ENCODE results near the gene ANKRD12. TPM values are rescaled to one million over a fixed set of nuclear protein-coding genes. Genes with fewer than 3 reads are reported as not detected.
A peak's percentile ranks its signal among the peaks of the same experiment; 100 is the strongest.

The ANKRD12 gene
- total and polyA plus RNA-seq, 7 donors: 5.1 to 132 (median 88.5) TPM

- Histone ChIP-seq H3K9me3 (no peaks in the 10 kb centered on the region), H3K4me1 (peaks cover 0 to 34% (median 19%) of the 10 kb centered on the region in 4 donors), H3K27ac (peak overlapping the region; percentile 96 to 99 (median 97)), H3K27me3 (no peaks in the 10 kb centered on the region), H3K4me3 (peak overlapping the region; percentile 76 to 98 (median 94)), H3K36me3 (peaks cover 0 to 24% (median 11%) of the 10 kb centered on the region in 4 donors)
- 4 to 6% methylated on average over 55 of the region's 55 CpGs for WGBS, 2 donors
- DNase-seq: peak; percentile 75
- TF ChIP-seq CTCF (IDR thresholded peaks at IDR 0.05): peak in 1 of 4 experiments; percentile 9
- TF ChIP-seq POLR2AphosphoS5 (IDR thresholded peaks at IDR 0.05): no peak
- intact Hi-C loops (cut with DNase I): loop anchor here (2.0 to 5.0 kb wide), 4 partner anchors 140 to 263 kb away; partner anchors contain the start of genes ANKRD12 and RALBP1
Observed at GRCh38 chr18:9334973-9335696, 198.6 kb downstream of the ANKRD12 start.

Small RNAs within 50 kb of the gene (small RNA-seq; reads per million reads assigned to genes)
- gene RF00019: 0 reads per million in 3 donors

Other genes starting within 250 kb of the ANKRD12 start
- 100 to 1,000 TPM in 3 of 4 donors, 10 to 100 TPM in 1; 81.3 to 131 (median 115) TPM for gene NDUFV2, start 34.1 kb upstream of the ANKRD12 start, total RNA-seq
- gene NDUFV2, start 34.1 kb upstream of the ANKRD12 start, polyA plus RNA-seq: 100 to 1,000 TPM; 207 to 339 (median 246) TPM
- 10 to 100 TPM; 69.2 to 88.3 (median 79.1) TPM for gene TWSG1, start 198.0 kb downstream of the ANKRD12 start, total RNA-seq
- gene TWSG1, start 198.0 kb downstream of the ANKRD12 start, polyA plus RNA-seq: 1 to 10 TPM; 3.6 to 9.1 (median 4.6) TPM

All from sigmoid colon (tissue), 7 donors.